ENCODE data around the gene TCF12. TPM values are rescaled to one million over a fixed set of nuclear protein-coding genes. Genes with fewer than 3 reads are reported as not detected.

TCF12 gene
- total RNA-seq, 1 donor from 2014 or later = 33.2 TPM

DNA sequence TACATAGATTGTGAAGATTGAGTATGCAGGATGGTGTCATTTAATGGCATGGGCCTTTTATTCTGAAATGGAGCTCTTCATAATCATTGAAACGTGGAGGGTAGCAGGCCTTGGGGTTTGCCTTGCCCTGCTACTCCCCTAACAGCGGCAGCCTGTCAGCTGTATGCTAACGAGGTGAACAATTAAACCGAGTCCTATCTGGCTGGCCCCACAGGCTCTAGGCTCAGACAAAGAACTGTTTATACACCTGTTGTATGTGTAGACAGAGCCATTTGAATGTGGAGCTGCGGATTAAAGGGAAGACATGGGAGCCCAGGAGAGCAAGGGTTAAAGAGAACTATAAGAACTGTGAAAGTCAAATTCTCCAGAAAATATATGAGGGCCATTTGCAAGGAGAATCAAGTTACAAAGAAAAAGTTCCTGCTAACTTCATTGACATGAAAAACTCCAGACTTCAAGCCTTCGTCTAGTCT is 341.2 kb downstream of the TCF12 start:
- Histone ChIP-seq H3K36me3 (ENCODE audit: control insufficient read depth, insufficient read depth, low read length) (no peaks in the 10 kb centered on the region), H3K27me3 (ENCODE audit: control insufficient read depth, insufficient read depth, low read length) (no peaks in the 10 kb centered on the region), H3K4me3 (ENCODE audit: low read depth, low read length) (no peak overlapping the region)
- TF ChIP-seq, protein P1, sequence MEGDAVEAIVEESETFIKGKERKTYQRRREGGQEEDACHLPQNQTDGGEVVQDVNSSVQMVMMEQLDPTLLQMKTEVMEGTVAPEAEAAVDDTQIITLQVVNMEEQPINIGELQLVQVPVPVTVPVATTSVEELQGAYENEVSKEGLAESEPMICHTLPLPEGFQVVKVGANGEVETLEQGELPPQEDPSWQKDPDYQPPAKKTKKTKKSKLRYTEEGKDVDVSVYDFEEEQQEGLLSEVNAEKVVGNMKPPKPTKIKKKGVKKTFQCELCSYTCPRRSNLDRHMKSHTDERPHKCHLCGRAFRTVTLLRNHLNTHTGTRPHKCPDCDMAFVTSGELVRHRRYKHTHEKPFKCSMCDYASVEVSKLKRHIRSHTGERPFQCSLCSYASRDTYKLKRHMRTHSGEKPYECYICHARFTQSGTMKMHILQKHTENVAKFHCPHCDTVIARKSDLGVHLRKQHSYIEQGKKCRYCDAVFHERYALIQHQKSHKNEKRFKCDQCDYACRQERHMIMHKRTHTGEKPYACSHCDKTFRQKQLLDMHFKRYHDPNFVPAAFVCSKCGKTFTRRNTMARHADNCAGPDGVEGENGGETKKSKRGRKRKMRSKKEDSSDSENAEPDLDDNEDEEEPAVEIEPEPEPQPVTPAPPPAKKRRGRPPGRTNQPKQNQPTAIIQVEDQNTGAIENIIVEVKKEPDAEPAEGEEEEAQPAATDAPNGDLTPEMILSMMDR (IDR thresholded peaks at IDR 0.05; ENCODE audit: insufficient read depth, low read length, severe bottlenecking) = no peak
- FAIRE-seq (no peak), DNase-seq (ENCODE audit: low read depth) (no peak)

DNA sequence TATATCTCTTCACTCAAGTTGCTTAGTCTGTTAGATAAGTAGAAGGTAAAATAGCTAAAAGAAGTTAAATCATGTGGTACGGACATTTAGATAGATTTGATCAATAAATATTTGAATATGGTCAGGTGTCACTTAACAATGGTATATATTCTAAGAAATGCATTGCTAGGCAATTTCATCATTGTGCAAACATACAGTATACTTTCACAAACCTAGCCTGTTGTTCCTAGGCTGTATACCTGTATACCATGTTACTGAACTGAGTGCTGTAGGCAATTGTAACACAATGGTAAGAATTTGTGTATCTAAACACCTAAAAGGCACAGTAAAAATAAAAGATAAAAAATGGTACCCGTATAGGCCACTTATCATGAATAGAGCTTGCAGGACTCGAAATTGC is 345.1 kb downstream of the TCF12 start:
- Histone ChIP-seq H3K4me3 (ENCODE audit: low read depth, low read length) (no peak overlapping the region), H3K36me3 (ENCODE audit: control insufficient read depth, insufficient read depth, low read length) (no peaks in the 10 kb centered on the region), H3K27me3 (ENCODE audit: control insufficient read depth, insufficient read depth, low read length) (no peaks in the 10 kb centered on the region)
- no peak for DNase-seq (ENCODE audit: low read depth)
- no peak for FAIRE-seq
- TF ChIP-seq, protein P1 (IDR thresholded peaks at IDR 0.05; ENCODE audit: insufficient read depth, low read length, severe bottlenecking) = no peak

DNA sequence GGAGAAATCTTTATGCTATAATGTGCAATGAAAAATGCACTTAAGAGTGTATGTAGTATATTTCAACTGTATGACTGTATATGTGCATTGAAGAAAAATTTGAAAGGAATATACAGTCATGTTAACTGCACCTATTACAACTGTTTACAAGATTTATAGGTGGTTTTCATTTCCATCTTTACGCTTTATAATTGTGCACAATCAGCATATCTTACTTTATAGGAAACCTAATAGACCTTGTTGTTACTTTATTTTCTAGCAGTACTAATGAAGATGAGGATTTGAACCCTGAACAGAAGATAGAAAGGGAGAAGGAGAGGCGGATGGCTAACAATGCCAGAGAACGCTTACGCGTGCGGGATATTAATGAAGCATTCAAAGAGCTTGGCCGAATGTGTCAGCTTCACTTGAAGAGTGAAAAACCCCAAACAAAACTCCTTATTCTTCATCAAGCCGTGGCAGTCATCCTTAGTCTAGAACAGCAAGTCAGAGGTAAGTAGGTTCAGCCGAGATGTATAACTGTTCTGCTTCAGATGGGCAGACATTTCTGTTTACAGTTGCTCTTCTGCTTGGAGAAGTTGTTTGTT is 354.4 kb downstream of the TCF12 start:
- TF ChIP-seq, protein P1 (IDR thresholded peaks at IDR 0.05; ENCODE audit: insufficient read depth, low read length, severe bottlenecking) = no peak

DNA sequence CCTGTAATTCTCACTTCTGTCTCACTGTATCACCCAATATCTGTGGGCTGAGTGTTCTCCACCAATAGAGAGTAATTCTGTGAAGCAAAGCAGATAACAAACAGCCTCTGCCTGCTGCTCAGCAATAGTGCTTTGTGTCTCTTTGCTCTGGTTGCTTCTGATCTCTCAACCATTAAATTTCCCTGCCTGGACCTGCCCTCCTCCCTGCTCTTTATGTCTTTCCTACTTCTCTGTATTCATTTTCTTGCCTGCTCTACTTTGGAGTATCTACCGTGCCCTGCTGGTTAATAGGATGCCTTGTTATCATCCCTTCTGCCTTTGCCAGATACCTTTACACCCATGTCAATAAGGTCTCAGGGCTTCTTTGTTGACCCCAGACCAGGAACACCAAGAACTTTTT is 355.0 kb downstream of the TCF12 start:
- FAIRE-seq = no peak
- no peaks in the 10 kb centered on the region for H3K27me3 ChIP-seq (ENCODE audit: control insufficient read depth, insufficient read depth, low read length)
- DNase-seq (ENCODE audit: low read depth) = peak; percentile 23
- TF ChIP-seq, protein P1 (IDR thresholded peaks at IDR 0.05; ENCODE audit: insufficient read depth, low read length, severe bottlenecking) = no peak
- H3K4me3 ChIP-seq (ENCODE audit: low read depth, low read length) = no peak overlapping the region
- peaks cover 2% of the 10 kb centered on the region for H3K36me3 ChIP-seq (ENCODE audit: control insufficient read depth, insufficient read depth, low read length)

More for the DNA sequence above, 354.4 kb downstream of the TCF12 start:
- peak; percentile 1 for DNase-seq (ENCODE audit: low read depth)
- H3K27me3 ChIP-seq (ENCODE audit: control insufficient read depth, insufficient read depth, low read length) = no peaks in the 10 kb centered on the region
- no peak overlapping the region for H3K4me3 ChIP-seq (ENCODE audit: low read depth, low read length)
- FAIRE-seq = no peak
- H3K36me3 ChIP-seq (ENCODE audit: control insufficient read depth, insufficient read depth, low read length) = peaks cover 2% of the 10 kb centered on the region

DNA sequence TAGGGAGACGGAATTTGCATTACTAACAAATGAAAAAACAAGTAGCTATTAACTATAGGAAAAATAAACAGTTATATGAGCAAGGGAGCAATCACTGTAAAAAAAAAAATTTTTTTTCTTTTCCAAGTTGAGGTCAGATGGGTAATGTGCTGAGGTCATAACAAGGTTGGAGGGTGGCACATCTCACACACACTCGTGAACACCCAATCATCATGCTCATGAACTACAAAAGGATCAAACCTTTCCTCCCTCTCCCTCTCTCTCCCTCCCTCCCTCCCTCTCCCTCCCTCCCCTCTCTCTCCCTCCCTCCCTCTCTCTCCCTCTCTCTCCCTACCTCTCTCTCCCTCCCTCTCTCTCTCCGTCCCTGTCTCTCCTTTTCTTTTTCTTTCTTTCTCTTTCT is 360.0 kb downstream of the TCF12 start:
- FAIRE-seq (no peak), DNase-seq (ENCODE audit: low read depth) (no peak)
- TF ChIP-seq, protein P1 (IDR thresholded peaks at IDR 0.05; ENCODE audit: insufficient read depth, low read length, severe bottlenecking) = no peak
- Histone ChIP-seq H3K27me3 (ENCODE audit: control insufficient read depth, insufficient read depth, low read length) (no peaks in the 10 kb centered on the region), H3K4me3 (ENCODE audit: low read depth, low read length) (no peak overlapping the region), H3K36me3 (ENCODE audit: control insufficient read depth, insufficient read depth, low read length) (peaks cover 4% of the 10 kb centered on the region)

DNA sequence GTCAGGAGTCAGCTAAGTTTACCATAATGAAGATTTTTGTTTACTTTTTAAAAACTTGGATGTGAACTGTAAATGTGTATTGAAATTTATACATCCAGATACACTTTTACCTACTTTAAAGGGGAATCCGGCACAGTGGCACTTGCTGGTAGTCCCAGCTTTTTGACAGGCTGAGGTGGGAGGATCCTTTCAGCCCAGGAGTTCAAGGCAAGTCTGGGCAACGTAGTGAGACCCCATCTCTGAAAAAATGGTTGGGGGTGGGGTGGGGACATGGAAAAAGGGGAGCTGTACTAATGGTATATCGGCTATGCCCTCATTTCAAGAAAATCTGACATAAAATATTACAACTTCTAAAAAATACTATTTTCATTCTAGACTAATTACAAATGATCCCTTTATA is 362.0 kb downstream of the TCF12 start:
- no peak for FAIRE-seq
- peaks cover 3% of the 10 kb centered on the region for H3K36me3 ChIP-seq (ENCODE audit: control insufficient read depth, insufficient read depth, low read length)
- no peaks in the 10 kb centered on the region for H3K27me3 ChIP-seq (ENCODE audit: control insufficient read depth, insufficient read depth, low read length)
- TF ChIP-seq, protein P1 (IDR thresholded peaks at IDR 0.05; ENCODE audit: insufficient read depth, low read length, severe bottlenecking) = no peak
- no peak for DNase-seq (ENCODE audit: low read depth)
- no peak overlapping the region for H3K4me3 ChIP-seq (ENCODE audit: low read depth, low read length)

Data from bronchial epithelial cell (primary cell).